ENCODE measurements around the gene HOXD11. TPM values are rescaled to one million over a fixed set of nuclear protein-coding genes. Genes with fewer than 3 reads are reported as not detected.

The HOXD11 gene
- total RNA-seq, 2 donors from 2014 or later = not detected

GRCh38 chr2:176138923-176139660 lies 32.0 kb downstream of the HOXD11 start:
- Histone ChIP-seq H3K4me1 (peaks cover 0 to 27% of the 10 kb centered on the region in 2 donors), H3K27me3 (peaks cover 21 to 40% of the 10 kb centered on the region in 2 donors), H3K36me3 (no peaks in the 10 kb centered on the region), H3K27ac (no peak overlapping the region), H3K9me3 (no peaks in the 10 kb centered on the region), H3K4me3 (peak overlapping the region in 1 of 2 donors; percentile 52)
- DNase-seq (ENCODE audit: low spot score) = no peak
- no peak for TF ChIP-seq CTCF (IDR thresholded peaks at IDR 0.05)

- Histone ChIP-seq H3K4me1 (peaks cover 0 to 27% of the 10 kb centered on the region in 2 donors), H3K27ac (peak overlapping the region in 1 of 2 donors; percentile 28), H3K27me3 (peaks cover 21 to 35% of the 10 kb centered on the region in 2 donors), H3K4me3 (peak overlapping the region in 1 of 2 donors; percentile 52), H3K9me3 (no peaks in the 10 kb centered on the region), H3K36me3 (no peaks in the 10 kb centered on the region)
- no peak for DNase-seq (ENCODE audit: low spot score)
- TF ChIP-seq CTCF (IDR thresholded peaks at IDR 0.05) = no peak
Observed at GRCh38 chr2:176139661-176140512, 32.8 kb downstream of the HOXD11 start.

GRCh38 chr2:176140513-176141317 lies 33.6 kb downstream of the HOXD11 start:
- Histone ChIP-seq H3K36me3 (no peaks in the 10 kb centered on the region), H3K9me3 (no peaks in the 10 kb centered on the region), H3K27me3 (peaks cover 21 to 35% of the 10 kb centered on the region in 2 donors), H3K27ac (peak overlapping the region in 1 of 2 donors; percentile 28), H3K4me3 (peak overlapping the region; percentile 34 to 52), H3K4me1 (peaks cover 0 to 27% of the 10 kb centered on the region in 2 donors)
- peak; percentile 87 to 98 for TF ChIP-seq CTCF (IDR thresholded peaks at IDR 0.05)
- DNase-seq (ENCODE audit: low spot score) = peak; percentile 67

GRCh38 chr2:176142281-176142680 lies 35.2 kb downstream of the HOXD11 start:
- H3K4me3 ChIP-seq = no peak overlapping the region
- no peaks in the 10 kb centered on the region for H3K9me3 ChIP-seq
- H3K27me3 ChIP-seq = peaks cover 22 to 26% of the 10 kb centered on the region in 2 donors
- no peaks in the 10 kb centered on the region for H3K36me3 ChIP-seq
- no peak for DNase-seq (ENCODE audit: low spot score)
- no peak for TF ChIP-seq CTCF (IDR thresholded peaks at IDR 0.05)
- H3K27ac ChIP-seq = no peak overlapping the region
- peaks cover 0 to 16% of the 10 kb centered on the region in 2 donors for H3K4me1 ChIP-seq

Measured in right atrium auricular region (tissue), 2 donors.